ENCODE results near the gene SBF1.

GRCh38 chr22:50425179-50425916 lies 49.5 kb downstream of the SBF1 start:
- TF ChIP-seq, protein P1, sequence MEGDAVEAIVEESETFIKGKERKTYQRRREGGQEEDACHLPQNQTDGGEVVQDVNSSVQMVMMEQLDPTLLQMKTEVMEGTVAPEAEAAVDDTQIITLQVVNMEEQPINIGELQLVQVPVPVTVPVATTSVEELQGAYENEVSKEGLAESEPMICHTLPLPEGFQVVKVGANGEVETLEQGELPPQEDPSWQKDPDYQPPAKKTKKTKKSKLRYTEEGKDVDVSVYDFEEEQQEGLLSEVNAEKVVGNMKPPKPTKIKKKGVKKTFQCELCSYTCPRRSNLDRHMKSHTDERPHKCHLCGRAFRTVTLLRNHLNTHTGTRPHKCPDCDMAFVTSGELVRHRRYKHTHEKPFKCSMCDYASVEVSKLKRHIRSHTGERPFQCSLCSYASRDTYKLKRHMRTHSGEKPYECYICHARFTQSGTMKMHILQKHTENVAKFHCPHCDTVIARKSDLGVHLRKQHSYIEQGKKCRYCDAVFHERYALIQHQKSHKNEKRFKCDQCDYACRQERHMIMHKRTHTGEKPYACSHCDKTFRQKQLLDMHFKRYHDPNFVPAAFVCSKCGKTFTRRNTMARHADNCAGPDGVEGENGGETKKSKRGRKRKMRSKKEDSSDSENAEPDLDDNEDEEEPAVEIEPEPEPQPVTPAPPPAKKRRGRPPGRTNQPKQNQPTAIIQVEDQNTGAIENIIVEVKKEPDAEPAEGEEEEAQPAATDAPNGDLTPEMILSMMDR (conservative IDR thresholded peaks at IDR 0.05): no peak
- no peak for TF ChIP-seq ZFX (IDR thresholded peaks at IDR 0.05)

Data from C4-2B (cell line).